Astrocyte of the cerebellum (primary cell): ENCODE measurements around the gene GOSR1.
"Not testable (repeated sequence)": the region's sequence is repeated elsewhere in the genome, so short reads cannot be mapped to it uniquely, and the experiment has no call there.

Source experiments
- DNase-seq: peaks from one replicate; pipeline ENCODE4 v3.0.0-alpha.2; 2011; ENCODE audit warnings: low read depth
- H3K4me3 ChIP-seq: 2 replicates; pipeline ENCODE4 v1.5.1; 2011; ENCODE audit warnings: mild to moderate bottlenecking, low read depth, low read length, moderate library complexity
- in situ Hi-C: cut with HindIII; loops from 2 replicates; pipeline ENCODE4 v1.10.0; 2017; ENCODE audit warnings: low sequenced_read_pairs
- TF ChIP-seq, protein P1 (sequence below): IDR thresholded peaks from 2 replicates; pipeline ENCODE4 v1.5.1; 2012; ENCODE audit warnings: low read length, low read depth, moderate library complexity, mild to moderate bottlenecking; ENCODE audit errors: missing control alignments

The GOSR1 gene

GRCh38 chr17:30449480-30449879, 27.7 kb upstream of the GOSR1 start:
- TF ChIP-seq, protein P1, sequence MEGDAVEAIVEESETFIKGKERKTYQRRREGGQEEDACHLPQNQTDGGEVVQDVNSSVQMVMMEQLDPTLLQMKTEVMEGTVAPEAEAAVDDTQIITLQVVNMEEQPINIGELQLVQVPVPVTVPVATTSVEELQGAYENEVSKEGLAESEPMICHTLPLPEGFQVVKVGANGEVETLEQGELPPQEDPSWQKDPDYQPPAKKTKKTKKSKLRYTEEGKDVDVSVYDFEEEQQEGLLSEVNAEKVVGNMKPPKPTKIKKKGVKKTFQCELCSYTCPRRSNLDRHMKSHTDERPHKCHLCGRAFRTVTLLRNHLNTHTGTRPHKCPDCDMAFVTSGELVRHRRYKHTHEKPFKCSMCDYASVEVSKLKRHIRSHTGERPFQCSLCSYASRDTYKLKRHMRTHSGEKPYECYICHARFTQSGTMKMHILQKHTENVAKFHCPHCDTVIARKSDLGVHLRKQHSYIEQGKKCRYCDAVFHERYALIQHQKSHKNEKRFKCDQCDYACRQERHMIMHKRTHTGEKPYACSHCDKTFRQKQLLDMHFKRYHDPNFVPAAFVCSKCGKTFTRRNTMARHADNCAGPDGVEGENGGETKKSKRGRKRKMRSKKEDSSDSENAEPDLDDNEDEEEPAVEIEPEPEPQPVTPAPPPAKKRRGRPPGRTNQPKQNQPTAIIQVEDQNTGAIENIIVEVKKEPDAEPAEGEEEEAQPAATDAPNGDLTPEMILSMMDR, result no peak
- no peak overlapping the region for H3K4me3 ChIP-seq
- in situ Hi-C loops, result no loop called here
- DNase-seq, result peak; percentile 29

DNA sequence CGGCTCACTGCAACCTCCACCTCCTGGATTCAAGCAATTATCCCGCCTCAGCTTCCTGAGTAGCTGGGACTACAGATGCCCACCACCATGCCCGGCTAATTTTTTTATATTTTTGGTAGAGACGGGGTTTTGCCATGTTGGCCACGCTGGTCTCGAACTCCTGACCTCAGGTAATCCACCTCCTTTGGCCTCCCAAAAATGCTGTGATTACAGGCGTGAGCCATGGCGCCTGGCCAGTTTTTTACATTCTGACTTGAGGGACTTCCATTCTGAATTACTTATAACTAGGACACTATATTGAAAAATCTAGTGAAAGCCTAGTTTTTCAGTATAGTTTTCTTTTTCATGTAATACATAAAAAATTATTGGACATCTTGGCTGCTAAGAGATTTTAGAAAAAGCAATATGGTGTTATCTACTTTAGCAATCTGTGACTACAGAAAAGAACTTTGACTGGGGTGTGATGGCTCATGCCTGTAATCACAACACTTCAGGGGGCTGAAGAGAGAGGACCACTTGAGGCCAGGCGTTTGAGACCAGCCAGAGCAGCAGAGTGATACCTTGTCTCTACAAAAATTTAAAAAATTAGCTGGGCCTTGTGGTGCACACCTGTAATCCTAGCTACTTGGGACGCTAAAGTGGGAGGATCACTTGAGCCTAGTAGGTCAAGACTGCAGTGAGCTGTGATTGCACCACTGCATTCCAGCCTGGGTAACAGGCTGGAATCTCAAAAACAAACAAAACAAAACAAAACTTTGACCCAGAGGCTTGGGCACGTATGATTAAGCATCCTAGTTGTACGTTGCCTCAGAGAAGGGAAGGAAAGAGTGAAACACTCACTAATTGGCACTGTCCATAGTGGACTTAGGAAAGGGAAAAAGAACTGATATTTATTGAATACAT, 26.8 kb upstream of the GOSR1 start:
- in situ Hi-C loops, result no loop called here
- DNase-seq, result no peak
- TF ChIP-seq, protein P1, result no peak

GRCh38 chr17:30454635-30455034, 22.6 kb upstream of the GOSR1 start:
- in situ Hi-C loops, result no loop called here
- TF ChIP-seq, protein P1, result no peak
- DNase-seq, result no peak
- H3K4me3 ChIP-seq, result no peak overlapping the region

More for the DNA sequence above, 26.8 kb upstream of the GOSR1 start:
- no peak overlapping the region for H3K4me3 ChIP-seq

DNA sequence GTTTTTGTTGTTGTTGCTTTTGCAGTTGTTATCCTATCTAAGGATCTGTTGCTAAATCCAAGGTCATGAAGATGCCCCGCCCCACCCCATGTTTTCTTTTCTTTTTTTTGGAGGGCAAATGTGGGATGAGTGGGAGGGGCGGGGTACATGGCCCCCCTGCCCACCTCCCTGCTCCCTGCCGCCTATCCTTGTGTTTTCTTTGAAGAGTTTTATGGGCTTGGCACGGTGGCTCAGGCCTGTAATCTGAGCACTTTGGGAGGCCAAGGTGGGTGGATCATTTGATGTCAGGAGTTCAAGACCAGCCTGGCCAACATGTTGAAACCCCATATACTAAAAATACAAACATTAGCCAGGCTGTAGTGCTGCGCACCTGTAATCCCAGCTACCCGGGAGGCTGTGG, 18.8 kb upstream of the GOSR1 start:
- TF ChIP-seq, protein P1, result no peak
- no peak for DNase-seq
- in situ Hi-C loops, result no loop called here
- no peak overlapping the region for H3K4me3 ChIP-seq

- DNase-seq, in situ Hi-C loops, H3K4me3 ChIP-seq: not testable (repeated sequence)
These were observed 18.3 kb upstream of the GOSR1 start for GRCh38 chr17:30458797-30459413.

- in situ Hi-C loops, result loop anchor here (5.0 kb wide), 1 partner anchor 46 kb away; no protein-coding TSS in a partner anchor
- TF ChIP-seq, protein P1, result no peak
- DNase-seq, result no peak
These were observed 8.7 kb upstream of the GOSR1 start for GRCh38 chr17:30468465-30468864.

More at GRCh38 chr17:30468465-30468864, 8.7 kb upstream of the GOSR1 start:
- H3K4me3 ChIP-seq, result no peak overlapping the region
